ENCODE data around the gene CNKSR3.
"Not testable (repeated sequence)": the region's sequence is repeated elsewhere in the genome, so short reads cannot be mapped to it uniquely, and the experiment has no call there.

Gene CNKSR3

GRCh38 chr6:154510144-154510905 lies at the start of gene CNKSR3:
Gene CNKSR3, minus strand, starts transcription at chr6:154510685. Its CDS starts 571 bp downstream, at chr6:154510114.
- no peak for DNase-seq (ENCODE audit: low read depth)

DNA sequence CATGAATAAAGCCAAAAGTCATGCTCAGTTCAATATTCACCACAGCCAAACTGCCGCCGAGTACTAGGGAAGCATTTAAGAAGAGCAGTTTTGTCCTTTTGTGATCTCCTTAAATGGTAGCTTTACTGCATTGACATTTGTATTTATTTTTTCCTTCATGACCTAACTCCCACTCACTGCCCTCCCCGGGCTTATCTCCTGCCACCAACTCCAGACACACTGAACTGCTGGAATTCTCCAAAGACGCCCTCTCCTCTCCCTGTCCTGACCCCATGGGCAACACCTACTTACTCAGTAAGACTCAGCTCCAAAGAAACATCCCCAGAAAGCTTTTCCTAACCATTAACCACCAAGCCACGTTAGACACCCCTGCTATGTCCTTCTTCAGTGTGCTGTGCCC lies 48.5 kb upstream of the CNKSR3 start:
- DNase-seq (ENCODE audit: low read depth) = no peak

GRCh38 chr6:154558513-154558912 lies 48.0 kb upstream of the CNKSR3 start:
- DNase-seq (ENCODE audit: low read depth) = no peak

DNA sequence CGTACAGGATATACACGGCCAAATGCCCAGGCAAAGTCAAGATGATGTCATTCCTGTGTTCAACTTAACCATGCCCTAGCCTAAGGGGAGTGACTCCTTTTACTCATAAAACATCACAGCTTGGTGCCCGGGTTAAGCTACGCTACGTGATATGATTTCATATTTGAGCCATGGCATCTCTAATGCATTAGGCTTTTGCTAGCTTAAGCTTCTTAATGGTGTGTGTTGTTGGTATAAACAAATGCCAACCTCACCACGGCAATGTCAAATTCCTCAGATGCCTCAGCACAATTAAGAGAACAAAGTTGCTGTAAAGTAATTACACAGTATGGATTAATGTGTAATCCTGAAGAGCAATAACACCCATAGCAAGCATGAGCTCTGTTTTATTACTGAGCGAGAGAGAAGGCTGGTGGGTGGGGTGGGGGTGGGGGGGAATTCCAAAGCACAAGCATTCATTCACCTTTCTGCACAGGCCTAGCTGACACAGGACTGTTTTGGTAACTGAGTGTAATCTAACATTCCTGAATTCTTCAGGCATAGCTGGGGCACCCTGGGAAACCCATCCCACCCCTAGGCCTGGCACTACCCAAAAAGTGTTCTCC lies 44.7 kb upstream of the CNKSR3 start:
- no peak for DNase-seq (ENCODE audit: low read depth)

DNA sequence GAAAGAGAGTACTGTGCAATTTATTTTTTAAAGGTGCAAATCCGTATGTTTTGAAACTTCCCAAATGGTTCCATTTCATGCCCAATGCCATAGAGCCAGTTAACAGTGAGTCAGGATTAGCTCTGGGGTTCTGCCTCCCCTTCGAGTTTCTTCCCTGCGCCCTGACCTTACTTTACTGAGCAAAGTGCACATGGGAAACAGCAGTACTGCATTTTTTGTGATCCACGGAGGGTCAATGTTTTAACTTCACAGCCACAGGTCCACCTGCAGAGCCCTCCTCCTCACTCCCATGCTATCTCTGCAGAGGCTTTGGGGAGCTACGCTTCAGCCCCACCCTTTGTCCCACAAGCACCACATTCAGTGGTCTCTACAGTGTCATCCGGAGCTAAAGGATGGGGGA lies 44.0 kb upstream of the CNKSR3 start:
- no peak for DNase-seq (ENCODE audit: low read depth)

GRCh38 chr6:154550779-154551178 lies 40.3 kb upstream of the CNKSR3 start:
- no peak for DNase-seq (ENCODE audit: low read depth)

DNA sequence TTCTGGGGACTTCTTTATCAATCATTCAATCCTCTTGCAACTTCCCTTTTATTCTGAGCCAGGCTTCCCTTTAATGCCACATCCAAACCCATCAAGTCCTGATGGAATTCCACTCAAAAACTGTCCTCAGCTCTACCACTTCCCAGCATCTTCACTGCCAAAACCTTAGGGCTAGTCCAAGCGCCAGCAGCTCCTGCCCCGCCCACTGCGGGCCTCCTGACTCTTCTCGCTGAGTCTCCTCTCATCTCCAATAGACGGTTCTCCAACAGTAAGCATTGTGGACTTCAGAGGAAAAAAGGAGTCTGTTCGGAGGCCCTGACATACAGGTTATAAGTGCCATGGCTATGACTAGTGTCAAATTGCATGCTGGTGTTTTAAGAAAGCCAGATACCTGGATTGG lies 38.7 kb upstream of the CNKSR3 start:
- DNase-seq (ENCODE audit: low read depth) = no peak

GRCh38 chr6:154548130-154548830 lies 37.8 kb upstream of the CNKSR3 start:
- no peak for DNase-seq (ENCODE audit: low read depth)

- no peak for DNase-seq (ENCODE audit: low read depth)
These were observed 33.1 kb upstream of the CNKSR3 start for GRCh38 chr6:154543628-154544027.

DNA sequence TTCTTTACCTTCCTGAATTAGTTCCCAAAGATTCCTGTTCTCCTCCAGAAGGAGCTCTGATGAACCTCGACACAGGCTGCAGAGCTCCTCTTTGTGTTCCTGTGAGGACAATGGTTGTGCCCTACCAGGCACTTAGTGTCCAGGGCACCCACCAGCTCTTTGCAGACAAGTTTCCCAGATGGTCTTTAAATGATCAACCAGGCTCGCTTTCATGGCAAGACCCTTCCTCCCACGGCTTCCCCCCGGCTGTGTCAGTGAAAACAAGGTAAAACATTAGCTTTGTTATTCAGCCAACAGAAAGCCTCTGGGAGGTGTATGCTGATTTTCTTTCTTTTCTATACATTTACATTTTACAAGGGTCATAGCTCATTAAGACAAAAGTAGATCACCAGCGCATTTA lies 32.3 kb upstream of the CNKSR3 start:
- DNase-seq (ENCODE audit: low read depth) = no peak

DNA sequence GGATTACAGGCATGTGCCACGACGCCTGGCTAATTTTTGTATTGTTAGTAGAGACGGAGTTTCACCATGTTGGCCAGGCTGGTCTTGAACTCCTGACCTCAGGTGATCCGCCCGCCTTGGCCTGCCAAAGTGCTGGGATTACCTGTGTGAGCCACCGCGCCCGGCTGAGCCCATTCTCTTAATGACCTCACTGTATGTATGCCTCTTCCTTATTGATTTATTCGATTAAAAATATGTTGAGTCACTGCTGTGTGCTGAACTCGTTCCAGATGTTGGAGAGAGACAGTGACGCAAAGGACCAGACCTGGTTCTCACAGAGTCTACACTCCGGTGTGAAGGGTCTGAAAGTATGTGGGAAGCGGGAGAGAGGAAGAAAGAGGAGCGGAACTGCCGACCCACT lies 31.4 kb upstream of the CNKSR3 start:
- not testable (repeated sequence) for DNase-seq (ENCODE audit: low read depth)

DNA sequence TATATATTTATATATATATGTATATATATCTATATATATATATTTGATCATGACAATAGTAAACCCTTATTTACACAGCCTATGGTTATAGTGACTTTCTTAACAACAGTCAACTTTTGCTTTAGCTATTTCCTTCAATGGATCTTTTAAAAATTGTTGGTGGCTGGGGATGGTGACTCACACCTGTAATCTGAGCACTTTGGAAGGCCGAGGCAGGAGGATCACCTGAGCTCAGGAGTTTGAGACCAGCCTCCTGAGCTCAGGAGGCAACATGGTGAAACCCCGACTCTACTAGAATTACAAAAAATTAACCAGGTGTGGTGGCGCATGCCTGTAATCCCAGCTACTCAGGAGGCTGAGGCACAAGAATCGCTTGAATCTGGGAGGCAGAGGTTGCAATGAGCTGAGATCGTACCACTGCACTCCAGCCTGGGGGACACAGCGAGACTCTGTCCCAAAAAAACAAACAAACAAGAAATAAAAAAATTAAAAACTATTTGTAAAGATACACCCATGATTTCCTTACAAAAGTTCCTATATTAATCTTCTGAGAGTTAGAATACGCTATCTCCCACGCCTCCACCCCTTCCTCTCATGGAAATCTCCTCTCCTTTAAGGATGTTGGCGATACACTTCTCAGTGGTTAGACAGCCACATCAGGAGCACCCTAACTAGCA lies 29.2 kb upstream of the CNKSR3 start:
- DNase-seq (ENCODE audit: low read depth) = no peak

DNA sequence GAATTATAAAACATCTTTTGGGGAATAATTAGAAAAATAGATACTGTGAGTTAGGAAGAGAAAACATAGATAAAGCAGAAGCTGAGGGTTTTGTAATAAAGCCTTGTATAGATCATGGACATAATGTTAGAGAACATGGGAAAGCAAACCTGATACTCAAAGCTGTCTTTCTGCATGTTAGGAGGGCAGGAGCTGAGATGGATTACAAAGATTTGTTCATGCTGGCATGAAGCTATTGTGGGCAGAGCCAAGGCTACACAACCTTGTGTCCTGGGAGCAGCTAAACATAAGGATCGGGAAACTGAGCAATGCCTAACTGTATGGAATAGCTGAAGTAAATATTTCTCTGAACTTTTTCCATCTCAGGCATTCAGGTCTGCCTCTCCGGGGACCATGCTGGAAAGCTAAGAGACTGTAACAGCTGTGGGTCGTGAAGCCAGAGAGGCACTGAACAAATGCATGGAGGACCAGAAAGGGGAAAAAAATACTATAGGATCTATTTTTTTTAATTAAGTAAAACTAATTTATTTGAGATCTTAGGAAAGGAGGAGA lies 28.2 kb upstream of the CNKSR3 start:
- no peak for DNase-seq (ENCODE audit: low read depth)

GRCh38 chr6:154537511-154538325 lies 27.2 kb upstream of the CNKSR3 start:
- DNase-seq (ENCODE audit: low read depth) = no peak

GRCh38 chr6:154536999-154537398 lies 26.5 kb upstream of the CNKSR3 start:
- DNase-seq (ENCODE audit: low read depth) = no peak

GRCh38 chr6:154536255-154536654 lies 25.8 kb upstream of the CNKSR3 start:
- no peak for DNase-seq (ENCODE audit: low read depth)

- no peak for DNase-seq (ENCODE audit: low read depth)
These were observed 25.4 kb upstream of the CNKSR3 start for GRCh38 chr6:154535851-154536250.

DNA sequence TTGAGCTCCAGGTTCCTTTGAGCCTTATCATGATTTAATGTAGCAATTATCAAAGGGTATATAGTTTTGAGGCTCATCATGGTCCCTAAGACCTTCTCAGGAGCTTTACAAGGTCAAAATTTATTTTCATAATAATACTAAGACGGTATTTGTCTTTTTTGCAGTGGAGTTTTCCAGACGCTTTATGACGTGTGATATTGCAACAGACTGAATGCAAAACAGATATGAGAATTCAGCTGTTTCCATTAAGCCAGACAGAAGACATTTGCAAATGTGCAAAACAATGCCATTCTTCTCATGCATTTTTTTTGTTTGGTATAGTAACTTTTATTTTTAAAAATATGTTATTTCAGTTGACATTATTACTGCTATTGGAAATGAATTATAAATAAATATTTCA lies 24.7 kb upstream of the CNKSR3 start:
- DNase-seq (ENCODE audit: low read depth) = no peak

DNA sequence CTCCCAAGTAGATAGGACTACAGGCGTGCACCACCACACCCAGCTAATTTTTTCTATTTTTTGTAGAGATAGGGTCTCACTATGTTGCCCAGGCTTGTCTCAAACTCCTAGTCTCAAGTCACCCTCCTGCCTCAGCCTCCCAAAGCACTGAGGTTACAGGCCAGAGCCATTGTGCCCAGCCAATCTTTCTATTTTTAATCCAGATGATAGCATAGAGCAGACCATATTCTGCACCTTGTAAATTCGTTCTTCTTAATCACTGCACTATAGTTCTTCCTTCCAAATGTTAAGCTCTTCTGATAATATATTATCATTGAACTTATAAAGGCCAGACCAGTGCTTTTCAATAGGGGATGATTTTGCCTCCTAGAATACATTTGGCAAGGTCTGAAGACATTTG lies 24.0 kb upstream of the CNKSR3 start:
- DNase-seq (ENCODE audit: low read depth) = no peak

DNA sequence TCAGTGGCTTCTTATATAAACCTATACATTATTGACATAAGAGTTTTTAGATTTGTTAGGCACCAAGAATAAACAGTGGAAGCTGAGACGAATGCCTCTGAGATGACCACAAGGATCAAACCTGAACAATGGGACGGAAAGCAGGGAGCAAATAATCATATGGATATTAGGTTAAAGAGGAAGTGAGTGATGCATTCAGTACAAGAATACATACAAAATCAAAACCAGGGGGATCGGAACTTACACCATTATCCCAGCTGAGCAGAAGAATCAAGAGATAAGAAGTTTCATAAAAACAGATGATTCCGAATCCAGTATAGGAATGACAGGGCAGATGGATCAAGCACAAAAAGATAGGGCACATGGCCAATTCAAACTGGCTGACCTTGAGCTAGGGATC lies 21.9 kb upstream of the CNKSR3 start:
- no peak for DNase-seq (ENCODE audit: low read depth)

- no peak for DNase-seq (ENCODE audit: low read depth)
These were observed 19.5 kb upstream of the CNKSR3 start for GRCh38 chr6:154529957-154530356.

Data from stimulated activated CD8-positive, alpha-beta memory T cell treated with anti-CD3 and anti-CD28 coated beads, Interleukin-15, amount 100 ng/mL, for 1 hour (primary cell).